ENCODE results near the gene SCN9A. TPM values are rescaled to one million over a fixed set of nuclear protein-coding genes. Genes with fewer than 3 reads are reported as not detected.

The SCN9A gene
- total and polyA plus RNA-seq, 2 of the 8 experiments (the other 6 are each of a cell fraction or from before 2014, with no cell fraction given) = 1.6 to 6.2 TPM

DNA sequence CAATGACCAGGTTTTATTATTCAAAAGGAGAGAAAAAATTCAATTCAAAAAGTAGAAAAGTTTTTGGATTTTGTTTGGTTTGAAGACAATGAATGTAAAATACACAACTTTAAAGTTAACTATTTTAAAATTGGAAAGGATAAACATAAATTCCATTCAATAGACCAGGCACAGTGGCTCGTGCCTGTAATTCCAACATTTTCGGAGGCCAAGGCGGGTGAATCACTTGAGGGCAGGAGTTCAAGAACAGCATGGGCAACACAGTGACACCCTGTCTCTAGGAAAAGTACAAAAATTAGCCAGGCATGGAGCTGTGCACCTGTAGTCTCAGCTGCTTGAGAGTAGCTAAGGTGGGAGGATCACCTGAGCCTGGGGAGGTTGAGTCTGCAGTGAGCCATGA is 54.7 kb downstream of the SCN9A start:
- FAIRE-seq = no peak
- no peak overlapping the region for H2BK12ac ChIP-seq (ENCODE audit: low read depth, low read length)
- no peak overlapping the region for H2BK20ac ChIP-seq (ENCODE audit: low read length)
- no peak overlapping the region for H4K91ac ChIP-seq (replicated peaks; ENCODE audit: insufficient read length, low read length)
- H3K36me3 ChIP-seq (ENCODE audit: control insufficient read depth in 2 of 4, insufficient read depth in 4 of 4, low read length in 3 of 4) = no peaks in the 10 kb centered on the region
- no peak overlapping the region for H2AFZ ChIP-seq (ENCODE audit: low read length)
- H3K18ac ChIP-seq (ENCODE audit: extremely low read depth, low read length) = no peak overlapping the region
- H3K4me3 ChIP-seq (ENCODE audit: extremely low read depth in 1 of 4, insufficient read depth in 2 of 4, low read depth in 3 of 4, low read length in 4 of 4) = no peak overlapping the region
- H3K9me3 ChIP-seq (ENCODE audit: insufficient read depth in 2 of 2, low read depth in 1 of 2, low read length in 1 of 2) = no peaks in the 10 kb centered on the region
- no peak overlapping the region for H4K8ac ChIP-seq (ENCODE audit: extremely low read depth, insufficient read depth, low read length)
- H3K56ac ChIP-seq (replicated peaks; ENCODE audit: insufficient read length, low read depth, low read length) = no peak overlapping the region
- ChIA-PET CTCF (ENCODE audit: partially characterized antibody) (no interaction called here), POLR2A (ENCODE audit: partially characterized antibody) (no interaction called here)
- no peak overlapping the region for H3K27ac ChIP-seq (ENCODE audit: low read depth, low read length)
- no peak overlapping the region for H2AK5ac ChIP-seq (ENCODE audit: low read depth, low read length)
- H2BK5ac ChIP-seq (ENCODE audit: low read depth, low read length) = no peak overlapping the region
- H3K4ac ChIP-seq (replicated peaks; ENCODE audit: insufficient read length, low read depth, low read length) = no peak overlapping the region
- 94% methylated on average over 3 of the region's 3 CpGs; no CpG with 5 or more reads in 1 of the 2 experiments for WGBS, 2 experiments (ENCODE audit: extremely low coverage in 1 of 2, insufficient coverage in 1 of 2, insufficient read length in 1 of 2, insufficient replicate concordance in 2 of 2, low coverage in 1 of 2, low lambda C conversion rate in 2 of 2, missing lambda C conversion rate in 1 of 2)
- H3K27me3 ChIP-seq (replicated peaks in 1 of 4; ENCODE audit: control insufficient read depth in 3 of 4, extremely low read depth in 1 of 4, insufficient read depth in 3 of 4, low read length in 3 of 4) = no peaks in the 10 kb centered on the region
- H3K9ac ChIP-seq (replicated peaks in 1 of 4; ENCODE audit: extremely low read depth in 1 of 4, low read depth in 3 of 4, low read length in 3 of 4) = no peak overlapping the region
- no peaks in the 10 kb centered on the region for H3K23me2 ChIP-seq (ENCODE audit: low read depth, low read length)
- no peak overlapping the region for H4K5ac ChIP-seq (ENCODE audit: insufficient read length, low read depth, low read length)
- no peaks in the 10 kb centered on the region for H3K4me1 ChIP-seq (replicated peaks in 1 of 4; ENCODE audit: control insufficient read depth in 3 of 4, insufficient read depth in 4 of 4, low read length in 3 of 4)
- no peaks in the 10 kb centered on the region for H4K20me1 ChIP-seq (replicated peaks in 1 of 2; ENCODE audit: control insufficient read depth in 1 of 2, insufficient read depth in 2 of 2, low read length in 2 of 2)
- no peaks in the 10 kb centered on the region for H3K79me1 ChIP-seq (ENCODE audit: low read depth, low read length)
- H2BK15ac ChIP-seq (ENCODE audit: low read length) = no peak overlapping the region
- no peak for DNase-seq (ENCODE audit: low read depth in 1 of 2, low spot score in 2 of 2)
- H3K23ac ChIP-seq (ENCODE audit: insufficient read length) = no peak overlapping the region
- TF ChIP-seq MAFK (IDR thresholded peaks at IDR 0.05; ENCODE audit: low read depth, low read length) (no peak), TCF12 (IDR thresholded peaks at IDR 0.05; ENCODE audit: low read depth, low read length) (no peak), HDAC6 (IDR thresholded peaks at IDR 0.05; ENCODE audit: low read depth, low read length) (no peak), CHD2 (IDR thresholded peaks at IDR 0.05; ENCODE audit: low read length) (no peak), CBX5 (IDR thresholded peaks at IDR 0.05; ENCODE audit: low read depth, low read length) (no peak), JUND (IDR thresholded peaks at IDR 0.05; ENCODE audit: low read length) (no peak)
- H3K14ac ChIP-seq (ENCODE audit: insufficient read length) = no peak overlapping the region
- H2BK120ac ChIP-seq (replicated peaks; ENCODE audit: low read depth, low read length) = no peak overlapping the region
- H3K79me2 ChIP-seq (ENCODE audit: control insufficient read depth in 1 of 2, insufficient read depth in 2 of 2, low read length in 2 of 2) = no peaks in the 10 kb centered on the region
- no peak overlapping the region for H3K4me2 ChIP-seq (ENCODE audit: insufficient read depth in 1 of 2, low read depth in 2 of 2, low read length in 2 of 2)

All from H1 (cell line).